Activated CD4-positive, alpha-beta T cell treated with anti-CD3 and anti-CD28 coated beads, Interleukin-2, amount 50 U/mL, for 24 hours (primary cell): ENCODE results near the gene SCD5.

ENCODE experiments used
- DNase-seq, 2 donors: peaks; one replicate each; pipeline ENCODE4 v3.0.0-alpha.2; 2020; ENCODE audit warnings: low read depth in 1 of 2, low spot score in 1 of 2

Gene SCD5

DNA sequence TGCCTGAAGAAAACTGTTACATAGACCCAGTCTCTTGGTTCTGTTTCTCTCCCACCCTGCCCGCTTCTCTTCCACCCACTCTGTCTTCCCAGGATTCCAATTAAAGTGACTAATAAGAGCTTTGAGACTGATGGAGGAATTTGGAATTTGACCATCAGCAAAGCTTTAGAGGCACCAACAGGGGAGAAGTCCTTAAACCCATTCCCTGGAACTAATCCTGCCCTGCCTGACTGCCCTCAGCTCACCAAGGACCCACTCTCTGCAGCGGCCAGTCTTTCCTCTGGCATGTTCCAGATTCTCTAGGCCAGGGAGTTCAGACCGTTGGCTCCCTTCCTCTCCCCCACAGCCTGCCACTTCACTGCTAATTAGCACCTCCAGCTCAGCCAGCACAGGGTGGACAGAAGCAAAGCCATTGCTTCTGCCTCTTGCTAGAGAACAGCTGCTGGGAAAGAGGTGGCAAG is 23.9 kb downstream of the SCD5 start:
- DNase-seq: no peak

DNA sequence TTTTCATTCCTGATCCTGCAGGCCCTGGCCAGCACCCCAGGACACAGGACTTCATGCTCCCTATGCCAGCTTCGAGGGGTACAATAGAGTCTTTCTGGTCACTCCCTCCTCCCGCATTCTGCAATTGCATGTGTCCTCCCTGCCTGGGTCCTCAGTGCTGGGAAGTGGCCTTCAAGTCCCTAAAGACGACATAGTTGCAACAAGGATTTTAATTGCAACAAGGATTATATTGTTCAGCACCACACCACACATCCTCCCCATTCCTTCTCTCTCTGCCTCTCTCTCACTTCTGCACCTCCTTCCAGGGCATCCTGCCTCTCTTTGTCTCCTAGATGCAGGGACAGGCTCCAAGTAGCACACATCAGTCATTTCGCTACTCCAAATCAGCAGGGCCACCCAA is 25.5 kb downstream of the SCD5 start:
- no peak for DNase-seq

DNA sequence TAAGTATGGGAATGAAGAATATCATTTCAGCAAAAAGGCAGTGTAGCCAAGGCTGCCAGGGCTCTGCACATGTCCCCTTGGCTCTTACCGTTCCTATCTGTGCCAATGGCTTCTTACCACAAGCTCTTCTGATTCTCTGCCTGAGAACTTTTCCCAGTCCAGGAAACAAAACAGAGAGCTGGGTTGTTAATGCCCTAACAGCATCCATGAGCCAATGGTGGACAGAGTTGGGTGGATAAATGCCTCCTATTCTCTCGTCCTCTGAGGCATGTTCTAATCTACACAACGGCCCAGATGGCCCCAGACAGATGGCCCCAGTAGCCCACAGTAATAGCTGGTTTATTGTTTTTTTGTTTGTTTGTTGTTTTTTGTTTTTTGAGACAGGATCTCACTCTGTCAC is 28.0 kb downstream of the SCD5 start:
- DNase-seq: no peak

DNA sequence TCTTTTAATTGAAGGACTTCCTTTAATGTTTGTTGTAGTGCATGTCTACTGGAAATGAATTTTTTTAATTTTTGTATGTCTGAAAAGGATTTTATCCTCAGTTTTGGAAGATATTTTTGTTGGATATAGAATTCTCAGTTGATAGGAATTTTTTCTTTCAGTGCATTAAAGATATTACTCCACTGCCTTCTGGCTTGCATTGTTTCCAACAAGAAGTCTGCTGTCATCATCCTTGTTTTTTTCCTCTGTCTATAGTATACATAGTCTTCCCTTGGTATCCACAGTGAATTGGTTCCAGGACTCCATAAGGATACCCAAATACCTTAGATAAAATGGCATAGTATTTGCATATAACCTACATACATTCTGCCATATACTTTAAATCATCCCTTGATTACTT is 33.5 kb downstream of the SCD5 start:
- DNase-seq: no peak

DNA sequence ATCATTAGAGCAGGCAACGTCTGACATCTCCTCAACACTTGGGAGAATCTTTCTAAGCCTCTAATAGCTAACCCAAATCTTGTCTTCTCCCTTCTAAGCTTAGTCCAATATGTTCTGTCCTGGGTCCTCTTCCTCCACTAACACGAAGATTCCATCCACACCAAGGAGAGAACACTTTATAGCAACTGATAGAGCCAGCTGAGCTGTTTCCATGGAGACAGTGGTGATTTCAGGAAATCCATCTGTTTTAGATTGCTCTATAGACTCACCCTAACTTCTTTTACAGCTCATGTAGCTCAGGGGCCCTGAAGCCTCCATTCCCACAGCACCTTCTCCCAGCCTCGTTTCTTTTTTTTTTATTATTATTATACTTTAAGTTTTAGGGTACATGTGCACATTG is 37.4 kb downstream of the SCD5 start:
- DNase-seq: no peak

DNA sequence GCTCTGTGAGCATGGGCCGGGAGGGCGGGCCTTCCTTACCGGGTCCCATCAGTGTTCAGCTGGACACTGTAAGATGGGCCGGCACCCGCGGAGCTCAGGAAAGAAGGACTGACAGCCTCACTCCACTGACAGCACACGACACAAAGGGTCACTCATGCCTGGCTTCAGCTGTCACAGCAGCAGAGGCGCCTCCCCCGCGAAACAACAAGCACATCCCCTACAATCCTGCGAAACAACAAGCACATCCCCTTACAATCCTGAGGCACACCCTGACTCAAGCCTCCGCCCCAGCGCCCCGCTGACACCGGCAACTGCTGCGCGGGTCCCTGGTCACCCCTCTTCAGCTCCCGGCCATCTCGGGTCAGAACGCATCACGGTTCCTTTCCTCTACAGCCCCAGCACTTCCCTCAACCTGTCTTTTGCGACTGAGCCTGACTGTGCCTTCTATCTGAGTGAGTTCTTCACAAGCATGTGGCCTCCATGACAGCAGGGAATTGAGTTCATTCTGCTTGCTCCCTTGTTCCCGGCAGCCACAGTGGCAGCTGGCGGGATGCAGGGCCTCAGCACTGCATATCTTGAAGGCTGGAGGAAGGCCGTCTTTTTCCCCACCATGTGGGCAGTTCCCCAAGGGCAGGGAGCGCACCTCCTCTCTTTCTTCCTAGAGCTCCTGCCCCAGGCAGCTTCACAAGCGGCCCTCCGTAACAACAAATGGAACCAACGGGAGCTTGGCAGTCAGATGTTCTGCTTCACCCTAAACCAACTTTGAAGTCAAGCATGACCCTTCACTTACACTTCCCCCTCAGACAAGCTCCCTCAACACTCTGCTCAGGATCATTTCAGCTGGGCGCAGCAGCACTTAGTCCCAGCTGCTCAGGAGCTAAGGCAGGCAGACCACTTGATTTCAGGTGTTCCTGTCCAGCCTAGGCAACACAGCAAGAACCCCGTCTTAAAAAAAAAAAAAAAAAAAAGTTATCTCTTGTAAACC is 39.6 kb downstream of the SCD5 start:
- DNase-seq: no peak

DNA sequence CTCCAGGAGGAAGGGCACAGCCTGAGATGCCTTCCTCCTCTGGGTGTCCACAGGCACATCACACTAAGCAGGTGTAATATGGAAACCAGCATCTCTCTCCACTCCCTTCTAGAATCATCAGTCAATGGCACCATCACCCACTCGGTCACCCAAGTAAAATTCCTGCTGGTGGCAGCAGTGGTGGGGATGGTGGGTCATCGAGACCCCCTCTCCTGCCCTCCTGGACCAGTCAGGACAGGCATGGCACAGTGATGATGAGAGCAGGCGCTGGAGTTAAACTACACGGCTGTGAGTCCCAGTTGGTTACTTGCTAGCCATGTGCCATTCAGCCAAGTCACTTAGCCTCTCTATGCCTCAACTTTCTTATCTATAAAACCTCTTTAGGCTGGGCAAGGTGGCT is 42.5 kb downstream of the SCD5 start:
- no peak for DNase-seq

DNA sequence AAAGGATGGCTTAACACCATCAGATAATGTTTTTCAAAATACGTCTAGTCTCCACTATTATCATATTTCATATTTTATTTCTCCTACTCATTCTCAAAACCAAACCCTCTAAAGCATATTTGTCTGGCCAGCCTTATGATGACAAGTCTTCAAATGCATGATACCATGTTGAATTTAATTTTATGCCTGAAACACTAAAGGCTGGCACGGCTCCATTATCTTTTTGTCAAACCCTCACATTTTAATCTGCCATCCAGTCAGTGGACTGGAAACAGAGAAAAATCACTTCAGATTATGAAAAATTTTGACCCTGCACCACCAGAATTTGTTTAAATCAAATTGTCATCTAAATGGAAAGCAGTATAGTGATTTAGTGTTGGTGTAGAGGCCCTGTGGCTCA is 42.9 kb downstream of the SCD5 start:
- DNase-seq: no peak

DNA sequence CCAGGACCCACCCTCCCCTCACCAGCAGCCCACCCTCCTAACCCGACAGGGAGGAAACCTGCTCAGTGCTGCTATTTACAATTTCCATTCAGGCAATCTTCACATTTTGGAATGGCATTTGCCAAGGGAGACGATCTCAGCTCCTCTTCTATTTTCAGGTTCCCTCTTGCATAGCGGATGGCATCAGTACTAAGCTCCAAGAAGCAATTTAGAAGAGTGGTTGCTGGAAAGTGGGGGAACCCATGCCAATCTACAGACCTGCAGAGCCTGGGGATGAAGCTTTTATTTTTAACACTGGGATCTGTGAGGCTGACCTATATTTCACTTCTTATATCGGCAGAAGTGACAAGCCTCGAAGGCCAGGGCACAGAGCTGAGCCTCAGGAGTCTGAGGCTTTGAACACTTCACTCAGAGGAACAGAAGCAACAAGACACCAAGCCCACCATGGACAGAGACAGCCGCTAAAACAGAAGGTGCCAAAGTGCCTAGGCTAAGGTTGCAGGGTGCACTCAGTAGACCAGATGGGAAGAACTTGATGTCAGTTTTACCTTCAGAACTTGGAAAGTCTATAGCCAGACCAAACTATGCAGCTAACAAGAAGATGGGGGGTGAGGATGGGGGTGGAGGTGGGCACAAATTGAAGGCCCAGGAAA is 44.0 kb downstream of the SCD5 start:
- no peak for DNase-seq

DNA sequence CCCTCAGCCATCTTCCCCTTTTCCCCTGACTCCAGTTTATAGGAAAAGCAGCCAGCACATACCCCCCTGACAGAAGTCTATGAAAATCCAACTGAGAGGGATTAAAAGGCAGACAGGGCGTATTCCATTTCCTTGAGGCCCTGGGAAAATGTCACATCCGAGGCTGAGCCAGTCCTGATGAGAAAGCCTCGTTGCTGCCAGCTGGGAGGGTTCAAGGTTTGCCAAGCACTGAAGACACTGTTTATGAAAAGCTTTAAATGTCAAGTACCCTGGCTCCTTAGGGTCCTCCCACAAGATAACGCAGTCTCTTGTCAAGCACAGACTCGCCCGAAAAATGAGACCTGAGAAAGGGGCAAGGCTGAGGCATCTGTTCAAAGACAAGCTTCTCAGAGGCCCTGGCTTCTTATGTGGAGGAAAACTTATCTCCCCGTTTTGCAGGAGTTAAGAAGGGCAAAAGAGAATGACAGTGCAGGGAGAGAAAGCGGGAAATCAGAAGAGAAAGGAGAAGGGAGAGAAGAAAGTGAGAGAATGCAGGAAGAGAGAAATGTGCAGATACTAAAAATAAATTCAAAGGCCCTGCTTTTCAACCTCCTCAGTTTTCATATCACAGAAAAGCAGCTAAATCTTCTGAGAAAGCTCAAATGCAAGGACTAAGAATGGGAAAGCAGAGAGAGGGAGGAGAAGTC is 44.7 kb downstream of the SCD5 start:
- DNase-seq: no peak

DNA sequence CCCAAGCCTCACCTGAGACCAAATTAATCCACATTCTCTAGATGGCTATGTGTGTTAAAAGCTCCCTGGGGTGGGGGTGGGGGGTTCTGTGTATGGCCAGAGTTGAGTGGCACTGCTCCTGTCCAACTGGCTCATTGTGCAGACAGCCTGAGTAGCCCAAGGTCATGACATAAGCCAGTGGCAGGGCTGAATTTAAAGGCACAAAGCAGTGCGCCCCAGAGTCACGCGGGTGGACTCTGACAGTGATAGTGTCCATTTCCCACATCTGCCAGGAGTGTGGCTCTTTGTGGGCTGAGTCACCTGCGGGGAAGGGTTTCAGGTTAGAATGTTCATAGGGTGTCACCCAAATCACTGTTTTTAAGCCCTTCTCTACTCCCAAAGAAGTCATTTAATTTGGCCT is 45.4 kb downstream of the SCD5 start:
- DNase-seq: no peak

DNA sequence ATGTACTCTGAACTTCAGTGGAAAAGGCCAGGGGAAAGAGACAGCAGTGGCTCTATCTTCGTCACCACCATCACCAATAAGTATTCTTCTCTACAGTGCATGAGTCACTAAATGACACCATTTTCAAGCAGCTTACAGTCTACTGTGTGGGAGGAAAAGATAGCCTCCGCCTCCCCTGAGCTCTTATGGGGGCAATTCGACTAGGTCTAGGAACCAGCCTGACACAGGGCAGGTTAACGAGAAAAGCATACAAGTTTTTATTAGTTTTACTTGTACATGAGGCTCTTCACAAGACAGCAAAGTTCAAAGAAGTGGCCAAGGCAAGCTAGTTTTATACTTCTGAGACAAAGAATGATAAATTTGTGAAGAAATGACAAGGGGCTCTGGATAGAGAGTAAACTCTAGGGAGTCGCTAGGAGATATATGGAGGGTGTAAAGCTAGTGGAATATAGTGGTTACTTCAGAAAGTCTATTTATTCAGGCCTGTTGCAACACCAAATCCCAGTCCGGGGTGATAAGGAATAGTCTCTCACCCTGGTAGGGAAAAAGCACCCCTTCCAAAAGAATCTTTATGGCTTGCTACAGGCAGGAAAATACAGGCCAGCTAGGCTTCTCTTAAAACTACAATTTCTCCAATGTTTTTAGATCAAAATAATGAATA is 49.7 kb downstream of the SCD5 start:
- DNase-seq: no peak

DNA sequence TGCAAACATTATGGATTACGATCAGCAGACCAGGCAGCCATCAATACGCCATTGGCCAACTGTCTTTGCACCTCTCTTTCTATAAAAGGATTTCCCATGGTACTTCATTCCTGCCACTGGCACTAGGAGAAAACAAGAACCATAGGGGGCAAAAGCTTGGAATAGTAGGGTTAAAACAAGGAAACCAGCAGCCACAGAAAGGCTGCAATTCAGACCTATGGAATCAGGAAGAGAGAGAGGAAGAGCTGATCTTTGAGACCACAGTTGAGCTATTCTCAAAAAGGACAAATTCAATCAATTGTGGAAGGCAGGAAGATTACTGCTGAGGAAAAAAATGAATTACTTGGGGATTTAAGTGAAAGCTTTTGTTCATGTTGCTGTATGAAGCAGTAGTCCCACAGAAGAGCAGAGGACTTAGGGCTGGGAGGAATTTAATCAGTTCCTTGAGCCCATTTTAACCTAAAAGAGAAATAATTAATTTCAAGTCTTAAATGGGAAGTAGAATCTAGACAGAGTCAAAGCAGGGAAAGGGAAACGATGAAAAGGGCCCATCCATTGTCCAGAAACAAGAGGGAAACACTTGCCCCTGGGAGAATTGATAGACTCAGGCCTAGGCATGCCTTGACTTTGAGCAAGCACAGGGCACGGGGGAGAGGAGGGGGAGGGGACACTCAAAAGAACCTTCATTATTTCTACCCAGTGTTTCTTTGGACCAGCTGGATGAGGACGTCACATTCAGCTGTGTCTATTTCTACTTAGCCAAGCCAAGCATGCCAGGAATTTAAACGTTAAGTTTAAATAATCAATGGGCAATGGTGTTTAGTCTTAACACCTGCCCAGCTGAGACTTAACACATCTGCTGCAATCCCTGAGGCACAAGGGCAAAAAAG is 50.7 kb downstream of the SCD5 start:
- DNase-seq: no peak

DNA sequence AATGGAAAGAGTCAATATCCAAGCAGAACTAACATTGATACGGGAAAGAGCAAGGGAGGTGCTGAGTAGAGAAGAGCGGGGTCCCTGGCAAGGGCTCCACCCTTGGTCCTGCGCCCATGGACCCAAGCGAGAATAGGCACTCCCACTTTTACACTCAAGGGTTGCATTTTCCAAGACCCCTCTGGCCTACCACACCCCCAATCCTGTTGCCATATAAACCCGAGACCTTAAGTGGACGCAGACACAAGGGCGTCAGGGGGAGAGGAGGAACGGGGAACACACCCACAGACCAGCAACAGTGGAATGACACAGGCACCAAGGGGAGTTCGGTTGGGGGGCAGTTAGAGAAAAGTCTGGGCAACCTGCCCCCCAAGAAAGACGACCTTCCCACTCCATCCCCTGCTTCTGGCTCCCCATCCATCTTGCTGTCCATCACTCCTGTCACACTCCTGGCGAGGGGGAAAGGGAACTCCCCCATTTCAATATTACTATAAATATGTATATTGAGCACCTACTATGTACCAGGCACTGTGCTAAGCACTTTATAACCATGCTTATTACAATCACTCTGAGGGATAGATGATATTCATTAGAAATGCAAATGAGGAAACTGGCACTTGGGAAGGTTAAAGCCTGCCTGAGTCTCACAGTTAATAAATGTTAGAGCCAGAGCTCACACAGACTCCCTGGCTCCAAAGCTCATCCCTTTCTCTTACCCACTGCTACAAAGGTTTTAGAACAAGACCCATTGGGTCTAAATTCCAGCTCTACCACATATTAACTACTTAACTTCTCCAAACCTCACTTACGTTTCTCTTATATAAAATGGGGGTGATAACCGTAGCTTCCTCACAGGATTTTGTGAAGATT is 51.7 kb downstream of the SCD5 start:
- DNase-seq: no peak

DNA sequence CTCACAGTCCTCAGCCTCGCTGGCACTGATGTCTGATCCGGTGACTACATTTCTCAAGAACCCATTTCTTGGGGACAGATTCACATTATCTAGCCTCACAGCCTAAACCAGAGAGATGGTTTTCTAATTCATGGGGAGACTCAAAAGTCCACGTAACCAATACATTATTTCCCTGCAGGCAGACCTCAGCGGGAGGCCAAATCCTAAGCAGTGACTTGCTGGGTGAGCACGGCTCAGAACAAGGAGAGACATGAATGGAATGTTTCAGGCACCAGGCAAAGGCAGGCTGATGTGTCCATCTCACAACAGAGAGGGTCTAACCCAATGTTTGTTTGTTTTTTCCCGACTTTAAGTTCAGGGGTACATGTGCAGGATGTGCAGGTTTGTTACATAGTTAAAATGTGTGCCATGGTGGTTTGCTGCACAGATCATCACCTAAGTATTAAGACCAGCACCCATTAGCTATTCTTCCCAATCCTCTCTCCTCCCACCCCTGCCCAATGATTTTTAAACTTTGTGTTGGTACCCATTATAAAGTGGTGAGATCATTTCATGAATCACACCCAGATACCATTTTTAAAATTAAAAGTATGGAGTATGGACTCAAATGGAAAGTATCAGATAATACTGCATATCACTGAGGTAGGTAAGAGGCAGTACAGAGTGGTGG is 53.3 kb downstream of the SCD5 start:
- no peak for DNase-seq

DNA sequence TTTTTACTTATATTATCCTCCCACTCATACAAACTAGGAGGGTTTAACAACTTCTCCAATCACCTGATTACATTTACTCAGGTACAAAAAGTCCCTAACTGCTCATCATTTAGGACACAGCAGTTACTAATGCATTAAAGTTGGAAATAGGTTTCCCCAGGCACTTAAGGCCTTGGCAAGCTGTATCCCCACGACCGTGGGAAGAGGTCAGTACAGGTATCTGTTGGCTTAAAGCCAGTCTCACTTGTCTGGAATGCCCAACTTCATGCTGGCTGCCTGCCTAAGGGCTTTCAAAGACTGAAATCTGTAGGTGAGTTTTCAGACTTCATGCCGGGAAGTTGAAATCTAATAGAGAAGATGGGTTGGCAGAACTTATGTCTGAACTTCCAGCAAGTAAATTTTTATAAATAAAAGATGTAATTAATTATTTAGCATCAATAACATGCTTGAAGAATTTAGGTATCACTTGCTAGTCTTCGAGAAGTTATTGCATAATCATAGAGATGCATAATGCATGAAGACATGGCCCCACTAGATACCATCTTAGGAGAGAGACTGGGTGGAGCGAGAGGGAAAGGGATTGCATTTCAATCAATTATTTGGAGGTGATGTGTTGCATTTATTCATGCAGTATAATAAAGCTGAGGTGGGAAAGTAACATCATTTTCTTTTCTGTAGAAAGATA is 54.2 kb downstream of the SCD5 start:
- no peak for DNase-seq

DNA sequence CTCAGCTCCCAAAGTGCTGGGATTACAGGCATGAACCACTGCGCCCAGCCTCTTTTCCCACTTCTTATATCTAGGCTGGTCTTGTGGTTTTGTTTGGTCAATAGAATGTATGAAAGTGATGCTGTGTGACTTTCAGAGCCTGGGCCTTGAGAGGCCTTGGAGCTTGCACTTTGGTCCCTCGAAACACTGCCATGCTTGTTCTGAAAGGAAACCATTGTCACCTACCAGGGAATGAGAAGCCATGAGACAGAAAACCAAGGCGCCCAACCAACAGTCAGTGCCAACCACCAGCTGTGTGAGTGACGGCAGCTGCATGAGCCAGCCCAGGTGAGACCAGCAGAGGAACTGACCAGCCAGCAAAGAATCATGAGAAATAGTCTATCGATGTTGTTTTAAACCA is 57.4 kb downstream of the SCD5 start:
- DNase-seq: no peak
